WERI-Rb-1 (cell line): Measurements from ENCODE around the gene ANKRD13A.
"Not testable (repeated sequence)": the region's sequence is repeated elsewhere in the genome, so short reads cannot be mapped to it uniquely, and the experiment has no call there.

Experiments
- DNase-seq: peaks from one replicate; pipeline ENCODE4 v3.0.0-alpha.2; 2020
- H3K27ac ChIP-seq: fragments of 250-450 bp; sonication (Bioruptor Pico); 2 replicates; pipeline ENCODE4 v1.5.1; 2020; ENCODE audit warnings: mild to moderate bottlenecking, moderate library complexity
- H3K27me3 ChIP-seq: fragments of 250-450 bp; sonication (Bioruptor Pico); 2 replicates; pipeline ENCODE4 v1.5.1; 2021; ENCODE audit warnings: mild to moderate bottlenecking, low read depth, moderate library complexity; ENCODE audit not compliant: insufficient read depth, severe bottlenecking
- H3K36me3 ChIP-seq: fragments of 250-450 bp; sonication (Bioruptor Pico); 2 replicates; pipeline ENCODE4 v1.5.1; 2020; ENCODE audit warnings: mild to moderate bottlenecking, moderate library complexity
- H3K4me3 ChIP-seq: 2 replicates; pipeline ENCODE4 v1.5.1; 2011; ENCODE audit warnings: low read depth, mild to moderate bottlenecking, control low read depth, low read length
- H3K9me3 ChIP-seq: fragments of 250-450 bp; sonication (Bioruptor Pico); 2 replicates; pipeline ENCODE4 v1.5.1; 2021; ENCODE audit warnings: mild to moderate bottlenecking, moderate library complexity; ENCODE audit not compliant: severe bottlenecking
- TF ChIP-seq, protein P1 (sequence below): IDR thresholded peaks from 2 replicates; pipeline ENCODE4 v1.5.1; 2011; ENCODE audit warnings: low read depth, mild to moderate bottlenecking, control low read depth, inconsistent platforms, low read length

ANKRD13A gene

DNA sequence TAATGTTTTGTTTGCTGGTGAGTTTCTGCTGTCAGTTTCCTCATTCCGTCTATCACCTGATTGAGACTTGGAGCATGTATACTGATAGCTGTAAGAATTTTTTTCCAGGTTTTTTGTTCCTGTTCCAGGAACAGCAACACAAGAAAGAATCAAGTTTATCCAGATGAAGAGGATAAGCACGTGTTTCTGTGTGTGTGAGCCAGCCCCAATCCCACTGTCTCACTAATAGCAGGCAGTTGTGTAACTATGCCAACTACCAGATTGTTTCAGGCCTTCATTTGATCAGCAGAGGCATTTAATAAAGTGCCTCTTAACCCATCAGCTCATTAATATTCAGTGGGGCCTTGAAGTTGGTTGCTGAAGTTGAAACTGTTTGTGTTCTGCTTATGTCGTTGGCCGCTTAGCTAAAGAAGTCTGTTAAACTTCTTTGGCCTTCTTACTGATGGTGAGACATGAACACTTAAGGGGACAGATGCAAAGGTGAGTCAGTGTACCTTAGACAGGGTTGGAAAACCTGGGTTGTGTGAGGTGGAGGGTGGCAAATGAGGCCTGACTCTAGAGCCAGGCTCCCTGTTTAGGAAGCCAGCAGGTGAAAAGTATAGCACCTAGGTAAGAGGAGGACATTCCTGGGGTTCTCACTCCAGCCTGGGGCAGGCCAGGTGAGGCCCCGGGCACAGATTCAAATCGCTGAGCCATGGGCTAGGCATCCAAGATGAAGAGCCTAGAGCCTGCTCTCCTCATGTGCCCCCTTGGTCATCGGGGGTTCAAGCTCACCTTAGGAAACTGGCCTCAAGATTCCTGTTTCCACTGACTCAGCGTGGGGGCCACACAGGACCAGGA, 3.7 kb downstream of the ANKRD13A start:
- no peak for DNase-seq
- H3K9me3 ChIP-seq: no peaks in the 10 kb centered on the region
- H3K27me3 ChIP-seq: no peaks in the 10 kb centered on the region
- H3K36me3 ChIP-seq: peaks cover 10% of the 10 kb centered on the region
- TF ChIP-seq, protein P1, sequence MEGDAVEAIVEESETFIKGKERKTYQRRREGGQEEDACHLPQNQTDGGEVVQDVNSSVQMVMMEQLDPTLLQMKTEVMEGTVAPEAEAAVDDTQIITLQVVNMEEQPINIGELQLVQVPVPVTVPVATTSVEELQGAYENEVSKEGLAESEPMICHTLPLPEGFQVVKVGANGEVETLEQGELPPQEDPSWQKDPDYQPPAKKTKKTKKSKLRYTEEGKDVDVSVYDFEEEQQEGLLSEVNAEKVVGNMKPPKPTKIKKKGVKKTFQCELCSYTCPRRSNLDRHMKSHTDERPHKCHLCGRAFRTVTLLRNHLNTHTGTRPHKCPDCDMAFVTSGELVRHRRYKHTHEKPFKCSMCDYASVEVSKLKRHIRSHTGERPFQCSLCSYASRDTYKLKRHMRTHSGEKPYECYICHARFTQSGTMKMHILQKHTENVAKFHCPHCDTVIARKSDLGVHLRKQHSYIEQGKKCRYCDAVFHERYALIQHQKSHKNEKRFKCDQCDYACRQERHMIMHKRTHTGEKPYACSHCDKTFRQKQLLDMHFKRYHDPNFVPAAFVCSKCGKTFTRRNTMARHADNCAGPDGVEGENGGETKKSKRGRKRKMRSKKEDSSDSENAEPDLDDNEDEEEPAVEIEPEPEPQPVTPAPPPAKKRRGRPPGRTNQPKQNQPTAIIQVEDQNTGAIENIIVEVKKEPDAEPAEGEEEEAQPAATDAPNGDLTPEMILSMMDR: no peak
- H3K4me3 ChIP-seq: no peak overlapping the region
- no peak overlapping the region for H3K27ac ChIP-seq

DNA sequence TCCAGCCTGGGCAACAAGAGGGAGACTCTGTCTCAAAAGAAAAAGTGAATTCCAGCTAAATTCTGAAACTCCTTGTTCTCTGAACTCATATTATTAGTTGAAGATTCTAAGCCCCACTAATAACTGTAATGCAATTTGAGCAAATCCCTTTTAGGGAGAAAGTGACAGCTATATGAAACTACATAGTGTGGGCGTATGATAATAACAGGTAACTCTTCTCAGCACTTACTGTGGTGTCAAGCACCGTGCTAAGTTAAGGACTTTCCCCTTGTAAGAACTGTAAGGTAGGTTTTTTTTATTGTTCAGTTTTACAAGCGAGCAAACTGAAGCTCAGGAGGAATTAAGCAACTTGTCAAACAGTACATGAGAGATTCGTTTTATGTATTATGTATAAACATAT, 5.4 kb downstream of the ANKRD13A start:
- Histone ChIP-seq H3K4me3 (no peak overlapping the region), H3K36me3 (peaks cover 10% of the 10 kb centered on the region), H3K27ac (no peak overlapping the region), H3K9me3 (no peaks in the 10 kb centered on the region), H3K27me3 (no peaks in the 10 kb centered on the region)
- DNase-seq: no peak
- TF ChIP-seq, protein P1: no peak

DNA sequence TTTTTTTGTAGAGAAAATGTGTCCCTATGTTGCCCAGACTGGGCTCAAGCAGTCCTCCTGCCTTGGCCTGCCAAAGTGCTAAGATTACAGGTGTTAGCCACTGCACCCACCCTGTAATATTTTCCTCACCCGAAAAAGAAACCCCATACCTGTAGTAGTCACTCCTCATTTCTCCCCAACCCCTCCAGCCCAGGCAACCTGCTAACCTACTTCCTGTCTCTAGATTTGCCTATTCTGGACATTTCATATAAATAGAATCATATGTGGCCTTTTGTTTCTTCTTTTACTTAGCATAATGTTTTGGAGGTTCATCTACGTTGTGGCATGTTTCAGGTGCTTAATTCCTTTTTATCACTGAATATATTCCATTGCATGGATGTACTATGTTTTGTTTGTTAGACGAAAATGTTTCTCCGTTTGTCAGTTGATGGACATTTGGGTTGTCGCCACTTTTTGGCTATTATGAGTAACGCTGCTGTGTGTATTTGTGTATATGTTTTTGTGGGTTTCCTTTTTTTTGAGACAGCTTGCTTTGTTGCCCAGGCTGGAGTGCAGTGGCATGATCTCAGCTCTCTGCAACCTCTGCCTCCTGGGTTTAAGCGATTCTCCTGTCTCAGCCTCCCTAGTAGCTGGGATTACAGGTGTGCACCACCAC, 6.2 kb downstream of the ANKRD13A start:
- no peak overlapping the region for H3K27ac ChIP-seq
- DNase-seq: no peak
- H3K36me3 ChIP-seq: peaks cover 10% of the 10 kb centered on the region
- no peak overlapping the region for H3K4me3 ChIP-seq
- TF ChIP-seq, protein P1: no peak
- H3K27me3 ChIP-seq: no peaks in the 10 kb centered on the region
- H3K9me3 ChIP-seq: no peaks in the 10 kb centered on the region

DNA sequence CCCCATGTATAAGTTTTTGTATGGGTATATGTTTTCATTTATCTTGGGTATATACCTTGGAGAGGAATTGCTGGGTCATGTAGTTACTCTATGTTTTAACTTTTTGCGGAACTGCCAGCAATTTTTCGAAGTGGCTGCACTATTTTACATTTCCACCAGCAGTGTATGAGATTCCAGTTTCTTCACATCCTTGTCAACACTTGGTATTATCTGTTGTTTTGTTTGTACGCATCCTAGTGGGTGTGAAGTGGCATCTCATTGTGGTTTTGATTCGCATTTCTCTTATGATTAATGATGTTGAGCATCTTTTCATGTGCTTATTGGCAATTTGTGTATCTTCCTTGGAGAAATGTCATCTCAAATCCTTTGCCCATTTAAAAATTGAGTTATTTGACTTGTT, 6.9 kb downstream of the ANKRD13A start:
- Histone ChIP-seq H3K4me3 (no peak overlapping the region), H3K9me3 (no peaks in the 10 kb centered on the region), H3K36me3 (peaks cover 10% of the 10 kb centered on the region), H3K27ac (no peak overlapping the region), H3K27me3 (no peaks in the 10 kb centered on the region)
- no peak for DNase-seq
- TF ChIP-seq, protein P1: no peak

DNA sequence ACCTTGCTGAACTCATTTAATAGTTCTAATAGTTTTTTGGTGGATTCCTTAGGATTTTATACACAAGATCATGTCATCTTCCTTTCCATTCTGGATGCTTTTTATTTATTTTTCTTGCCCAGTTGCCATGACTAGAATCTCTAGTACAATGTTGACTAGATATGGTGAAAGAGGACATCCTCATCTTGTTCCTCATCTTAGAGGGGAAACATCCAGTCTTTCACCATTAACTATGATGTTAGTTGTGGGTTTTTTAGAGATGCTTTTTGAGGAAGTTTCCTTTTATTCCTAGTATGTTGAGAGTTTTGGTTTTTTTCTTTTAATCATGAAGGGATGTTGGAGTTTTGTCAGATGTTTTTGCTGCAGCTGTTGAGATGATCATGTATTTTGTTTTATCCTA, 8.7 kb downstream of the ANKRD13A start:
- Histone ChIP-seq H3K27me3 (no peaks in the 10 kb centered on the region), H3K9me3 (no peaks in the 10 kb centered on the region), H3K4me3 (no peak overlapping the region), H3K36me3 (peaks cover 15% of the 10 kb centered on the region), H3K27ac (no peak overlapping the region)
- TF ChIP-seq, protein P1: no peak
- no peak for DNase-seq

DNA sequence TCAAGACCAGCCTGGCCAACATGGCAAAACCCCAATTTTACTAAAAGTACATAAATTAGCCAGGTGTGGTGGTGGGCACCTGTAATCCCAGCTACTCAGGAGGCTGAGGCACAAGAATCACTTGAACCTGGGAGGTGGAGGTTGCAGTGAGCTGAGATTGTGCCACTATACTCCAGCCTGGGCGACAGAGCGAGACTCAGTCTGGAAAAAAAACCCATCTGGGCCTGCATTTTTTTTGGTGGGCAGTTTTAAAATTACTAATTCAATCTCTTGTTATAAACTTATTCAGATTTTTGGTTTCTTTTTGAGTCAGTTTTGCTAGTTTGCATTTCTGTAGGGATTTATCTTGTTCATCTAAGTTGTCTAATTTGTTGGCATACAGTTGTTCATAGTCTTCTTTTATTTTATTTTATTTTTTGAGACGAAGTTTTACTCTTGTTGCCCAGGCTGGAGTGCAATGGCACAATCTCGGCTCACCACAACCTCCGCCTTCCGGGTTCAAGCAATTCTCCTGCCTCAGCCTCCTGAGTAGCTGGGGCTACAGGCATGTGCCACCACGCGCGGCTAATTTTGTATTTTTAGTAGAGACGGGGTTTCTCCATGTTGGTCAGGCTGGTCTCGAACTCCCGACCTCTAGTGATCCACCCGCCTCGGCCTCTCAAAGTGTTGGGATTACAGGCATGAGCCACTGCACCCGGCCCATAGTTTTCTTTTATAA, 9.6 kb downstream of the ANKRD13A start:
- not testable (repeated sequence) for H3K4me3 ChIP-seq, H3K27ac ChIP-seq, H3K27me3 ChIP-seq, DNase-seq, H3K9me3 ChIP-seq
- H3K36me3 ChIP-seq: peaks cover 18% of the 10 kb centered on the region
